ENCODE data around the gene STK31. TPM values are rescaled to one million over a fixed set of nuclear protein-coding genes. Genes with fewer than 3 reads are reported as not detected.

STK31 gene
- total and polyA plus RNA-seq, 2 donors (not counting 3 experiments of a cell fraction or from before 2014, with no cell fraction given), result 0.44 TPM; not detected in 1

DNA sequence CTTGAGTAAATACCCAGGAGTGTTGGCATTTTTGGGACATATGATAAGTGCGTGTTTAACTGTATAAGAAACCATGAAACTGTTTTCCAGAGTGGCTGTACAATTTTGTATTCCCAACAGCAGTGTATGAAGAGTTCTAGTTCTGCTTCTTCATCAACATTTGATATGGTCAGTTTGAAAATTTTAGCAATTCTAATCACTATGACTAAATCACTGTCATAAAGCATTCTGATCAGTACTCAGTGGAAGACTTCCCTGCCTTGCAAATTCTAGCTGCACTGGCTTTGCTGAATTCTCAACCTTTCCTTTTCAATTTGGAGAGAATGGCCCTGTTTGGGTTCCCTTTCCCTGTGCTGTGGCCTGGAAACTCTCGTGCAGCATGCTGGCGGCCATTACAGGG, 48.6 kb upstream of the STK31 start:
- DNase-seq (ENCODE audit: low read depth, low spot score) (no peak), FAIRE-seq (no peak)
- Histone ChIP-seq H3K4me2 (ENCODE audit: insufficient read depth, low read length) (no peak overlapping the region), H2AFZ (ENCODE audit: low read depth, low read length) (no peak overlapping the region), H3K4me1 (ENCODE audit: control insufficient read depth, extremely low read depth, insufficient read depth, low read length) (no peaks in the 10 kb centered on the region), H3K9me1 (replicated peaks; ENCODE audit: control insufficient read depth, extremely low read depth, insufficient read depth, low read length) (no peaks in the 10 kb centered on the region), H3K4me3 (replicated peaks in 1 of 3; ENCODE audit: insufficient read depth in 1 of 3, low read depth in 1 of 3, low read length in 3 of 3) (no peak overlapping the region), H4K20me1 (replicated peaks; ENCODE audit: control insufficient read depth, extremely low read depth, insufficient read depth, low read length) (no peaks in the 10 kb centered on the region), H3K9me3 (replicated peaks; ENCODE audit: control insufficient read depth, insufficient read depth, low read length) (no peaks in the 10 kb centered on the region), H3K9ac (replicated peaks; ENCODE audit: extremely low read depth, insufficient read depth, low read length) (no peak overlapping the region), H3K27ac (ENCODE audit: insufficient read depth, low read depth, low read length) (no peak overlapping the region), H3K27me3 (ENCODE audit: control insufficient read depth in 2 of 2, insufficient read depth in 2 of 2, low read length in 2 of 2) (peaks cover 0 to 3% of the 10 kb centered on the region in 2 experiments), H3K79me2 (ENCODE audit: control insufficient read depth, insufficient read depth, low read length) (no peaks in the 10 kb centered on the region), H3K36me3 (ENCODE audit: control insufficient read depth in 2 of 2, extremely low read depth in 1 of 2, insufficient read depth in 2 of 2, low read length in 2 of 2) (no peaks in the 10 kb centered on the region)
- CTCF ChIA-PET, result interaction anchor here (1.0 to 1.7 kb wide), 2 partner anchors 9 to 35 kb away, joined by 3 to 7 read pairs; no protein-coding TSS in a partner anchor
- POLR2A ChIA-PET, result no interaction called here
- TF ChIP-seq FOS (IDR thresholded peaks at IDR 0.05; ENCODE audit: borderline replicate concordance, insufficient read depth, low read length) (no peak), POLR2A (IDR thresholded peaks at IDR 0.05; ENCODE audit: low read depth, low read length) (no peak), MYC (IDR thresholded peaks at IDR 0.05; ENCODE audit: low read depth, low read length) (no peak), POLR2AphosphoS5 (IDR thresholded peaks at IDR 0.05; ENCODE audit: insufficient read depth, low read depth, low read length) (no peak), GATA2 (IDR thresholded peaks at IDR 0.05; ENCODE audit: insufficient read depth, insufficient read length, low read depth, low read length) (no peak), JUN (IDR thresholded peaks at IDR 0.05; ENCODE audit: borderline replicate concordance, insufficient read depth, insufficient read length, low read depth) (no peak)
- TF ChIP-seq, protein P1, sequence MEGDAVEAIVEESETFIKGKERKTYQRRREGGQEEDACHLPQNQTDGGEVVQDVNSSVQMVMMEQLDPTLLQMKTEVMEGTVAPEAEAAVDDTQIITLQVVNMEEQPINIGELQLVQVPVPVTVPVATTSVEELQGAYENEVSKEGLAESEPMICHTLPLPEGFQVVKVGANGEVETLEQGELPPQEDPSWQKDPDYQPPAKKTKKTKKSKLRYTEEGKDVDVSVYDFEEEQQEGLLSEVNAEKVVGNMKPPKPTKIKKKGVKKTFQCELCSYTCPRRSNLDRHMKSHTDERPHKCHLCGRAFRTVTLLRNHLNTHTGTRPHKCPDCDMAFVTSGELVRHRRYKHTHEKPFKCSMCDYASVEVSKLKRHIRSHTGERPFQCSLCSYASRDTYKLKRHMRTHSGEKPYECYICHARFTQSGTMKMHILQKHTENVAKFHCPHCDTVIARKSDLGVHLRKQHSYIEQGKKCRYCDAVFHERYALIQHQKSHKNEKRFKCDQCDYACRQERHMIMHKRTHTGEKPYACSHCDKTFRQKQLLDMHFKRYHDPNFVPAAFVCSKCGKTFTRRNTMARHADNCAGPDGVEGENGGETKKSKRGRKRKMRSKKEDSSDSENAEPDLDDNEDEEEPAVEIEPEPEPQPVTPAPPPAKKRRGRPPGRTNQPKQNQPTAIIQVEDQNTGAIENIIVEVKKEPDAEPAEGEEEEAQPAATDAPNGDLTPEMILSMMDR (IDR thresholded peaks at IDR 0.05; ENCODE audit: extremely low read depth in 1 of 2, insufficient read depth in 1 of 2, low read depth in 1 of 2, low read length in 2 of 2), result no peak
- intact Hi-C loops (cut with micrococcal nuclease) (no loop called here), dilution Hi-C loops (cut with MboI; ENCODE audit: extremely low pct_ligation_motif_present, low sequenced_read_pairs) (no loop called here)
- no TSS peak for BruUV-seq (replicated peaks)
